HG03175 (cell line): Measurements from ENCODE around the gene MZF1.

Experiments used
- ATAC-seq: cut with Tn5 transposase; IDR thresholded peaks from one replicate; pipeline ENCODE4 v1.9.1; 2021; ENCODE audit warnings: mild to moderate bottlenecking, moderate library complexity; ENCODE audit not compliant: unreplicated experiment

MZF1 gene

DNA sequence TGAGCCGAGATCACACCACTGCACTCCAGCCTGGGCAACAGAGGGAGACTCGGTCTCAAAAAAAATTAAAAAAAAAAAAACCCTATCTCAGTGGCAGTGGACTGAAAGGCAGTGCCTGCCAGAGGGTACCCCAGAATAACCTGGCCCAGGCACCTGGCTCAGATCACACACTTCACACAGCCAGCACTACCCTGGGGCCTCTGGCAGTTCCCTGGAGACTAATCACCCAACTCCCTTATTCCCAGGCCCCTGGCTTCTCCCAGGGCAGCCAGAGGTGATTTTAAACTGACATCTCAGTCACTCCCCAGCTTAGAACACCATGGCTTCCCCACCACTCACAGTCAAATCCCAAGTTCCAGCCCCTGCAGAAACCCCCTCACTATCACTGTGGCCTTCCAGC is 57.9 kb downstream of the MZF1 start:
- no peak for ATAC-seq

DNA sequence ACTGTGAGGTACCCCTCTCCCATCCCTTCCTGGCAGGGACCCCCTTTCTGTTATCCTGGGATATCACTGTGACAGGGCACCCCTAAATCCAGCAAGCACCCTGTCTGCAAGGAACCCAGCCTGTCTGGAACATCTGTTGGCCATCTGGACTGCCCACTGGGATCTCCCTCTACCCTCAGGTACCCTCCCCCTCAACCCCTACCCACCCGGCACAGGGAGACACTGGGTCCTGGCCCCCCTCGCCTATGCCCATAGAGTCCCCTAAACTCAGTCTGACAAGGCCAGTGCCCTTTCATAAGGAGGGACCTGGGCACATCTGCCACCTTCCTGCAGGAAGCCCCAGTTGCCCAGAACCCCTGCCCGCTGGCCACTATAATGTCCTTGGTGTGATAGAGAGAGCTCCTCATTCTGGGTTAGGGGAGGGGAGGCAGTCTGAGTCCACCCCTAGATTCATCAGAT is 58.5 kb downstream of the MZF1 start:
- no peak for ATAC-seq

GRCh38 chr19:58513694-58514563 is 59.2 kb downstream of the MZF1 start:
- peak; percentile 79 for ATAC-seq

DNA sequence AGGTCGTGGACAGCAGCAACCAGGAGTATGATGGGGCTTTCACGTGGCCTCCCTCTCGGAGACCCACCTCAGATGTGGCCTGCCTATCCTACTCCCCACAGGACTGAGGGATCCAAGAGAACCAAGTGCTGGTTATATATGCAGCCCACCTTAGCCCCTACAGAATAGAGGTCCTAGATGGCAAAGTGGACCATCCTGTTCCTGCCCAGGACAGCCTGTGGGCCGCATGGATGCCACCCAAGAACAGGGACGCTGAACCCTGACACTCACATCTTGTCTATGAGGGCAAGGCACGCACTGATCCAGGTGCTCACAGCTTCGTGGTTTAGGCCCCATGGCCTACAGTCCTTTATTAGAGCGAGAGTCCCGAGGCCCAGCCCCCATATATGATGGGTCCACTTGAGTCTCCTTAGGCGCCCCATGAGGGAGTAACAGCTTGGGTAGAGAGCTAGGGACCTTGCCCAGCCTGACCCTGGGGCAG is 59.9 kb downstream of the MZF1 start:
- ATAC-seq, result no peak
